ENCODE measurements around the gene TRUB1.

DNA sequence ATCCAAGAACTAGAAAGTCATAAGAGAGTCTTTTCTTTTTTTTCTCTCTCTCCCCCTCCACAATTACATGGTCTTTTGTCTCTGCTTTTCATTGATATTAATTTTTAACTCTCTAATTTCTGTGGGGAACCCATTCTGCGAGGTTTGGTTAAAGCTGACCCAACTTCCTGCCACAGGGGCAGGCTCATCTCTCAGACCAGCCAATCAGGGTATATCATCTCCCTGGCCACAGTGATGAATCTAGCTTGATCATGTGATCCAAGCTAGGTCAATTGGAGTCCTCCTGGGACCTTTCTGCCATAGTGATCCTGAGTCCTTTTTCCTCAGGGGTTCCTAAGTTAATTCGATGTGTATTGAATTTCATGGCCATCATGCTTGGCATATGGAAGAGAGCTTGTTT lies 38.0 kb upstream of the TRUB1 start:
- TF ChIP-seq SUZ12 (IDR thresholded peaks at IDR 0.05; ENCODE audit: extremely low read depth, insufficient read depth, insufficient read length) (no peak), YY1 (IDR thresholded peaks at IDR 0.05; ENCODE audit: insufficient read depth, insufficient read length) (no peak), ZNF274 (IDR thresholded peaks at IDR 0.05; ENCODE audit: low read depth, low read length) (no peak)
